GM23338 (cell line): Measurements from ENCODE around the gene POLR3A. TPM values are rescaled to one million over a fixed set of nuclear protein-coding genes. Genes with fewer than 3 reads are reported as not detected.

Experiments
- ATAC-seq: fragments of 200-7000 bp; cut with Tn5 transposase; 3 replicates; pipeline ENCODE4 v1.9.1; 2020
- DNase-seq: peaks from one replicate; pipeline ENCODE4 v3.0.0-alpha.2; 2015; ENCODE audit warnings: low spot score
- H2AFZ ChIP-seq: fragments of 200-600 bp; sonication (generic); 2 replicates; pipeline ENCODE4 v1.8.0; 2016; ENCODE audit warnings: antibody characterized with exemption, mild to moderate bottlenecking, moderate library complexity
- H3F3A ChIP-seq: fragments of 200-600 bp; sonication (generic); replicated peaks from 2 replicates; pipeline ENCODE4 v1.8.0; 2017; ENCODE audit warnings: antibody characterized with exemption, mixed run types, low read depth
- H3K27ac ChIP-seq: fragments of 200-600 bp; sonication (generic); 2 replicates; pipeline ENCODE4 v1.6.1; 2016; ENCODE audit warnings: low read depth
- H3K27me3 ChIP-seq: fragments of 200-600 bp; sonication (generic); 2 replicates; pipeline ENCODE4 v1.8.0; 2016; ENCODE audit warnings: mild to moderate bottlenecking, mixed run types, moderate library complexity; ENCODE audit not compliant: insufficient read depth
- H3K36me3 ChIP-seq: fragments of 200-600 bp; sonication (generic); 2 replicates; pipeline ENCODE4 v1.8.0; 2016; ENCODE audit warnings: mild to moderate bottlenecking; ENCODE audit not compliant: insufficient read depth
- H3K4me1 ChIP-seq: fragments of 200-600 bp; sonication (generic); 2 replicates; pipeline ENCODE4 v1.8.0; 2016; ENCODE audit warnings: mild to moderate bottlenecking, moderate library complexity; ENCODE audit not compliant: insufficient read depth
- H3K4me2 ChIP-seq: fragments of 200-600 bp; sonication (generic); 2 replicates; pipeline ENCODE4 v1.7.1; 2017; ENCODE audit warnings: mixed run types
- H3K4me3 ChIP-seq: fragments of 200-600 bp; sonication (generic); 2 replicates; pipeline ENCODE4 v1.6.1; 2016; ENCODE audit warnings: mixed run types
- H3K79me2 ChIP-seq: fragments of 200-600 bp; sonication (generic); replicated peaks from 2 replicates; pipeline ENCODE4 v1.8.0; 2017; ENCODE audit warnings: mild to moderate bottlenecking; ENCODE audit not compliant: insufficient read depth
- H3K9me2 ChIP-seq: fragments of 200-600 bp; sonication (generic); 2 replicates; pipeline ENCODE4 v1.8.0; 2017; ENCODE audit not compliant: insufficient read depth
- H4K20me1 ChIP-seq: fragments of 200-600 bp; sonication (generic); replicated peaks from 2 replicates; pipeline ENCODE4 v1.8.0; 2017; ENCODE audit warnings: mild to moderate bottlenecking; ENCODE audit not compliant: insufficient read depth
- H3K27ac Mint-ChIP-seq: 2 replicates; pipeline ENCODE4 v1.8.0; 2020; ENCODE audit warnings: inconsistent platforms, mild to moderate bottlenecking, moderate library complexity, mixed read lengths
- H3K27me3 Mint-ChIP-seq: 3 replicates; pipeline ENCODE4 v1.8.0; 2022; ENCODE audit warnings: low read depth, mild to moderate bottlenecking, moderate library complexity, mixed read lengths, inconsistent platforms; ENCODE audit not compliant: insufficient read depth, poor library complexity
- H3K36me3 Mint-ChIP-seq: 3 replicates; pipeline ENCODE4 v1.8.0; 2021; ENCODE audit warnings: low read depth, mild to moderate bottlenecking, inconsistent platforms, moderate library complexity, mixed read lengths
- H3K4me1 Mint-ChIP-seq: 3 replicates; pipeline ENCODE4 v1.8.0; 2020; ENCODE audit warnings: mild to moderate bottlenecking, inconsistent platforms, mixed read lengths
- H3K4me3 Mint-ChIP-seq: 3 replicates; pipeline ENCODE4 v1.8.0; 2021; ENCODE audit warnings: moderate library complexity, mild to moderate bottlenecking, inconsistent platforms, mixed read lengths
- H3K9me3 Mint-ChIP-seq: 3 replicates; pipeline ENCODE4 v1.8.0; 2020; ENCODE audit warnings: moderate library complexity, mild to moderate bottlenecking, inconsistent platforms, mixed read lengths
- EZH2 ChIP-seq: fragments of 200-600 bp; sonication (generic); IDR thresholded peaks from one replicate; pipeline ENCODE4 v1.8.0; 2017; ENCODE audit warnings: antibody characterized with exemption, mild to moderate bottlenecking, low read depth; ENCODE audit not compliant: unreplicated experiment
- EZH2phosphoT487 ChIP-seq: fragments of 200-600 bp; sonication (generic); IDR thresholded peaks from one replicate; pipeline ENCODE4 v1.8.1; 2018; ENCODE audit warnings: antibody characterized with exemption; ENCODE audit not compliant: unreplicated experiment
- STAT1 ChIP-seq: IDR thresholded peaks from one replicate; pipeline ENCODE4 v1.6.1; 2016; ENCODE audit warnings: antibody characterized with exemption; ENCODE audit not compliant: unreplicated experiment
- ZNF114 ChIP-seq: fragments of 250-450 bp; sonication (Bioruptor Pico); IDR thresholded peaks from 2 replicates; pipeline ENCODE4 v1.5.0; 2020; ENCODE audit warnings: mild to moderate bottlenecking, moderate library complexity
- ZNF331 ChIP-seq: fragments of 250-450 bp; sonication (Bioruptor Pico); IDR thresholded peaks from 2 replicates; pipeline ENCODE4 v1.5.0; 2020; ENCODE audit warnings: low read depth, mild to moderate bottlenecking, moderate library complexity
- ZNF462 ChIP-seq: fragments of 250-450 bp; sonication (Bioruptor Pico); IDR thresholded peaks from 2 replicates; pipeline ENCODE4 v1.5.0; 2020; ENCODE audit warnings: mild to moderate bottlenecking, moderate library complexity
- polyA plus RNA-seq: library from polyadenylated mRNA; unstranded; fragments of >200 nt; fragmentation: Nextera tagmentation; extraction: Ambion mirVana; gene quantifications from 2 replicates; pipeline ENCODE4 v1.2.1, GENCODE V29; 2016
- total RNA-seq: library from RNA; depleted of rRNA; stranded (reverse); fragments of >200 nt; shearing (Covaris generic); gene quantifications from 2 replicates; pipeline ENCODE4 v1.2.3, GENCODE V29; 2014
- TF ChIP-seq, protein P1 (sequence below): IDR thresholded peaks from 2 replicates; pipeline ENCODE4 v1.6.1; 2016; ENCODE audit warnings: antibody characterized with exemption

POLR3A gene
- total and polyA plus RNA-seq, 2 experiments from 2014 or later, result 11.6 to 35.5 TPM

- H3K4me1 Mint-ChIP-seq, result peaks cover 31% of the 10 kb centered on the region
- H3K27me3 Mint-ChIP-seq, result peaks cover 12% of the 10 kb centered on the region
- peaks cover 16% of the 10 kb centered on the region; the same call in 2 of the 3 replicates for H3K36me3 Mint-ChIP-seq
- TF ChIP-seq, protein P1, sequence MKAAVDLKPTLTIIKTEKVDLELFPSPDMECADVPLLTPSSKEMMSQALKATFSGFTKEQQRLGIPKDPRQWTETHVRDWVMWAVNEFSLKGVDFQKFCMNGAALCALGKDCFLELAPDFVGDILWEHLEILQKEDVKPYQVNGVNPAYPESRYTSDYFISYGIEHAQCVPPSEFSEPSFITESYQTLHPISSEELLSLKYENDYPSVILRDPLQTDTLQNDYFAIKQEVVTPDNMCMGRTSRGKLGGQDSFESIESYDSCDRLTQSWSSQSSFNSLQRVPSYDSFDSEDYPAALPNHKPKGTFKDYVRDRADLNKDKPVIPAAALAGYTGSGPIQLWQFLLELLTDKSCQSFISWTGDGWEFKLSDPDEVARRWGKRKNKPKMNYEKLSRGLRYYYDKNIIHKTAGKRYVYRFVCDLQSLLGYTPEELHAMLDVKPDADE, result no peak
- TF ChIP-seq ZNF331 (CRISPR knock-in tag) (no peak), STAT1 (no peak), ZNF462 (no peak), EZH2phosphoT487 (no peak), EZH2 (no peak), ZNF114 (CRISPR knock-in tag) (no peak)
- ATAC-seq, result no peak
- H3F3A ChIP-seq, result peaks cover 28% of the 10 kb centered on the region
- no peak overlapping the region for H3K27ac ChIP-seq
- no peak overlapping the region for H3K4me2 ChIP-seq
- no peak overlapping the region for H3K4me3 ChIP-seq
- H2AFZ ChIP-seq, result no peak overlapping the region
- H3K27me3 ChIP-seq, result no peaks in the 10 kb centered on the region
- H3K36me3 ChIP-seq, result 0 out of 2 replicates have a peak, but pooled peaks cover 1% of the 10 kb centered on the region
- H3K9me3 Mint-ChIP-seq, result no peaks in the 10 kb centered on the region
- H3K79me2 ChIP-seq, result no peaks in the 10 kb centered on the region
- no peaks in the 10 kb centered on the region for H3K9me2 ChIP-seq
- DNase-seq, result no peak
- H3K4me1 ChIP-seq, result peaks cover 23% of the 10 kb centered on the region
- H3K27ac Mint-ChIP-seq, result no peak overlapping the region
- no peak overlapping the region; the same call in 2 of the 3 replicates for H3K4me3 Mint-ChIP-seq
- peaks cover 21% of the 10 kb centered on the region; the same call in 1 of the 2 replicates for H4K20me1 ChIP-seq
Observed at GRCh38 chr10:78046711-78047269, 17.5 kb upstream of the POLR3A start.
